NT2/D1 (cell line): ENCODE measurements around the gene RASSF7.

Experiments
- SUZ12 ChIP-seq: IDR thresholded peaks from 2 replicates; pipeline ENCODE4 v1.6.1; 2011; ENCODE audit not compliant: insufficient read length, insufficient read depth; ENCODE audit errors: extremely low read depth
- YY1 ChIP-seq: IDR thresholded peaks from 2 replicates; pipeline ENCODE4 v1.6.1; 2011; ENCODE audit not compliant: insufficient read length, insufficient read depth
- ZNF274 ChIP-seq: IDR thresholded peaks from 2 replicates; pipeline ENCODE4 v1.6.1; 2011; ENCODE audit warnings: mild to moderate bottlenecking, low read depth, low read length

GRCh38 chr11:516400-516799, 44.4 kb upstream of the RASSF7 start:
- TF ChIP-seq ZNF274 = no peak
- TF ChIP-seq SUZ12 = no peak
- no peak for TF ChIP-seq YY1
